ENCODE data around the gene AMDHD1. TPM values are rescaled to one million over a fixed set of nuclear protein-coding genes. Genes with fewer than 3 reads are reported as not detected.

Gene AMDHD1
- 1 to 10 TPM in 1 of 3 donors, under 1 TPM in 2; 0.95 to 1.5 (median 0.99) TPM for total RNA-seq

- H3K27me3 Mint-ChIP-seq (ENCODE audit: low read depth) = no peaks in the 10 kb centered on the region
- H3K4me3 Mint-ChIP-seq = peak within 1 kb of the TSS; percentile 93
- H3K36me3 Mint-ChIP-seq (ENCODE audit: insufficient read depth) = no peaks in the 10 kb centered on the region
- DNase-seq = peak; percentile 43
- no peaks in the 10 kb centered on the region for H3K9me3 Mint-ChIP-seq
- peaks cover 9% of the 10 kb centered on the region for H3K4me1 Mint-ChIP-seq (ENCODE audit: low read depth)
- ATAC-seq = peak; percentile 78 to 82
These were observed at the start of gene AMDHD1 for GRCh38 chr12:95943330-95943842. TSS of gene AMDHD1 (plus strand) at chr12:95943331. CDS start at chr12:95943399, 68 bp downstream.

- no peaks in the 10 kb centered on the region for H3K36me3 Mint-ChIP-seq (ENCODE audit: insufficient read depth)
- H3K4me1 Mint-ChIP-seq (ENCODE audit: low read depth) = no peaks in the 10 kb centered on the region
- H3K9me3 Mint-ChIP-seq = no peaks in the 10 kb centered on the region
- no peak overlapping the region for H3K4me3 Mint-ChIP-seq
- ATAC-seq (no peak), DNase-seq (no peak)
- H3K27me3 Mint-ChIP-seq (ENCODE audit: low read depth) = peaks cover 19% of the 10 kb centered on the region
These were observed 46.3 kb upstream of the AMDHD1 start for GRCh38 chr12:95896846-95897245.

GRCh38 chr12:95898081-95898480, 45.0 kb upstream of the AMDHD1 start:
- no peaks in the 10 kb centered on the region for H3K36me3 Mint-ChIP-seq (ENCODE audit: insufficient read depth)
- H3K27me3 Mint-ChIP-seq (ENCODE audit: low read depth) = peaks cover 19% of the 10 kb centered on the region
- peaks cover under 1% of the 10 kb centered on the region for H3K9me3 Mint-ChIP-seq
- H3K4me1 Mint-ChIP-seq (ENCODE audit: low read depth) = no peaks in the 10 kb centered on the region
- no peak for DNase-seq
- H3K4me3 Mint-ChIP-seq = no peak overlapping the region
- no peak for ATAC-seq

- Mint-ChIP-seq H3K36me3 (ENCODE audit: insufficient read depth) (no peaks in the 10 kb centered on the region), H3K9me3 (peaks cover 3% of the 10 kb centered on the region), H3K27me3 (ENCODE audit: low read depth) (peaks cover 2% of the 10 kb centered on the region), H3K4me1 (ENCODE audit: low read depth) (no peaks in the 10 kb centered on the region), H3K4me3 (no peak overlapping the region)
- DNase-seq = no peak
- no peak for ATAC-seq
These were observed 34.6 kb upstream of the AMDHD1 start for GRCh38 chr12:95908573-95908972.

- no peaks in the 10 kb centered on the region for H3K4me1 Mint-ChIP-seq (ENCODE audit: low read depth)
- ATAC-seq = no peak
- no peaks in the 10 kb centered on the region for H3K9me3 Mint-ChIP-seq
- no peak for DNase-seq
- H3K27me3 Mint-ChIP-seq (ENCODE audit: low read depth) = peaks cover 2% of the 10 kb centered on the region
- no peaks in the 10 kb centered on the region for H3K36me3 Mint-ChIP-seq (ENCODE audit: insufficient read depth)
- H3K4me3 Mint-ChIP-seq = no peak overlapping the region
These were observed 33.3 kb upstream of the AMDHD1 start for GRCh38 chr12:95909871-95910270.

- DNase-seq (peak; percentile 27), ATAC-seq (peak; percentile 88 to 93)
- H3K27me3 Mint-ChIP-seq (ENCODE audit: low read depth) = peaks cover 5% of the 10 kb centered on the region
- no peaks in the 10 kb centered on the region for H3K9me3 Mint-ChIP-seq
- H3K36me3 Mint-ChIP-seq (ENCODE audit: insufficient read depth) = no peaks in the 10 kb centered on the region
- no peaks in the 10 kb centered on the region for H3K4me1 Mint-ChIP-seq (ENCODE audit: low read depth)
- no peak overlapping the region for H3K4me3 Mint-ChIP-seq
These were observed 24.7 kb upstream of the AMDHD1 start for GRCh38 chr12:95918194-95918993.

GRCh38 chr12:95919110-95919509, 24.0 kb upstream of the AMDHD1 start:
- peaks cover 5% of the 10 kb centered on the region for H3K27me3 Mint-ChIP-seq (ENCODE audit: low read depth)
- no peak overlapping the region for H3K4me3 Mint-ChIP-seq
- ATAC-seq (no peak), DNase-seq (no peak)
- no peaks in the 10 kb centered on the region for H3K36me3 Mint-ChIP-seq (ENCODE audit: insufficient read depth)
- no peaks in the 10 kb centered on the region for H3K4me1 Mint-ChIP-seq (ENCODE audit: low read depth)
- H3K9me3 Mint-ChIP-seq = no peaks in the 10 kb centered on the region

- H3K9me3 Mint-ChIP-seq = no peaks in the 10 kb centered on the region
- DNase-seq = no peak
- no peak overlapping the region for H3K4me3 Mint-ChIP-seq
- no peaks in the 10 kb centered on the region for H3K36me3 Mint-ChIP-seq (ENCODE audit: insufficient read depth)
- no peaks in the 10 kb centered on the region for H3K4me1 Mint-ChIP-seq (ENCODE audit: low read depth)
- ATAC-seq = no peak
- H3K27me3 Mint-ChIP-seq (ENCODE audit: low read depth) = peaks cover 2% of the 10 kb centered on the region
These were observed 20.9 kb upstream of the AMDHD1 start for GRCh38 chr12:95922231-95922630.

- no peak for DNase-seq
- Mint-ChIP-seq H3K4me3 (no peak overlapping the region), H3K36me3 (ENCODE audit: insufficient read depth) (no peaks in the 10 kb centered on the region)
These were observed 2.6 kb upstream of the AMDHD1 start for GRCh38 chr12:95940514-95940913.

GRCh38 chr12:95942101-95942523, 1.0 kb upstream of the AMDHD1 start:
- Mint-ChIP-seq H3K4me3 (peak overlapping the region; percentile 93), H3K4me1 (ENCODE audit: low read depth) (peaks cover 9% of the 10 kb centered on the region), H3K9me3 (no peaks in the 10 kb centered on the region), H3K36me3 (ENCODE audit: insufficient read depth) (no peaks in the 10 kb centered on the region), H3K27me3 (ENCODE audit: low read depth) (no peaks in the 10 kb centered on the region)
- no peak for ATAC-seq
- no peak for DNase-seq

More at GRCh38 chr12:95940514-95940913, 2.6 kb upstream of the AMDHD1 start:
- no peak for ATAC-seq
- Mint-ChIP-seq H3K27me3 (ENCODE audit: low read depth) (no peaks in the 10 kb centered on the region), H3K9me3 (no peaks in the 10 kb centered on the region), H3K4me1 (ENCODE audit: low read depth) (peaks cover 9% of the 10 kb centered on the region)

GRCh38 chr12:95942524-95943329, 404 bp upstream of the AMDHD1 start, which contains the start of gene CCDC38:
TSS of gene CCDC38 (minus strand) at chr12:95942614. CDS start at chr12:95936509, 6,105 bp downstream.
- peaks cover 9% of the 10 kb centered on the region for H3K4me1 Mint-ChIP-seq (ENCODE audit: low read depth)
- H3K4me3 Mint-ChIP-seq = peak within 1 kb of the TSS; percentile 93
- peak; percentile 97 for ATAC-seq
- no peaks in the 10 kb centered on the region for H3K27me3 Mint-ChIP-seq (ENCODE audit: low read depth)
- H3K36me3 Mint-ChIP-seq (ENCODE audit: insufficient read depth) = no peaks in the 10 kb centered on the region
- H3K9me3 Mint-ChIP-seq = no peaks in the 10 kb centered on the region
- peak; percentile 71 for DNase-seq

GRCh38 chr12:95944108-95944704, 1.1 kb downstream of the AMDHD1 start:
- Mint-ChIP-seq H3K4me1 (ENCODE audit: low read depth) (peaks cover 9% of the 10 kb centered on the region), H3K36me3 (ENCODE audit: insufficient read depth) (no peaks in the 10 kb centered on the region), H3K4me3 (peak overlapping the region; percentile 93), H3K9me3 (no peaks in the 10 kb centered on the region), H3K27me3 (ENCODE audit: low read depth) (no peaks in the 10 kb centered on the region)
- DNase-seq (no peak), ATAC-seq (no peak)

GRCh38 chr12:95949477-95950206, 6.5 kb downstream of the AMDHD1 start:
- Mint-ChIP-seq H3K4me1 (ENCODE audit: low read depth) (no peaks in the 10 kb centered on the region), H3K4me3 (no peak overlapping the region), H3K36me3 (ENCODE audit: insufficient read depth) (no peaks in the 10 kb centered on the region), H3K9me3 (no peaks in the 10 kb centered on the region), H3K27me3 (ENCODE audit: low read depth) (peaks cover 5% of the 10 kb centered on the region)
- DNase-seq (no peak), ATAC-seq (no peak)

Data from activated T-cell treated with anti-CD3 and anti-CD28 coated beads, Interleukin-2, amount 50 U/mL, for 4 hours (primary cell).